OCI-LY7 (cell line): ENCODE data around the gene XPR1.

Experiments
- EZH2phosphoT487 ChIP-seq: fragments of 200-600 bp; sonication (generic); IDR thresholded peaks from 2 replicates; pipeline ENCODE4 v1.6.1; 2018; ENCODE audit warnings: low read depth, borderline replicate concordance, mild to moderate bottlenecking, mixed run types, antibody characterized with exemption, low read length, moderate library complexity, mixed read lengths
- TF ChIP-seq, protein P1 (sequence below): fragments of 200-600 bp; sonication (generic); conservative IDR thresholded peaks from 2 replicates; pipeline ENCODE4 v1.5.1; 2014; ENCODE audit warnings: mild to moderate bottlenecking, antibody characterized with exemption, low read length, moderate library complexity, mixed read lengths

DNA sequence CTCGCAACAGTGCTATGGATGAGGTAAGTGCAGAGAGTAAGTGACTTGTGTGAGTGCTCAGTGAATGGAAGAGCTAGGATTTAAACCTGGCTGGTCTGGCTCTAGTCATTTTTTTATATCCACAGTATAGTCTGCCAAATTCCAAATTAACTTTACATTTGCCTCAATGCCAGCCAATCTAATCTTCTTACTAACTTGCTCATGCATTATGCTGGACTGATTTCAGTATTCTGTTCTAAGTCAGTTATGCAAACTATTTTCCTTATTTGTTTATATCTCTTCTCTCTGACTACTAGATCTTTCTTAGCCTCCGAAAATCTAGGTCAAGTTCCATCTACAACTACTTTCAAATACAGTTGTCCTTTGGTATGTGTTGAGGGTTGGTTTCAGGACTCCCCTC lies 133.3 kb downstream of the XPR1 start:
- TF ChIP-seq, protein P1, sequence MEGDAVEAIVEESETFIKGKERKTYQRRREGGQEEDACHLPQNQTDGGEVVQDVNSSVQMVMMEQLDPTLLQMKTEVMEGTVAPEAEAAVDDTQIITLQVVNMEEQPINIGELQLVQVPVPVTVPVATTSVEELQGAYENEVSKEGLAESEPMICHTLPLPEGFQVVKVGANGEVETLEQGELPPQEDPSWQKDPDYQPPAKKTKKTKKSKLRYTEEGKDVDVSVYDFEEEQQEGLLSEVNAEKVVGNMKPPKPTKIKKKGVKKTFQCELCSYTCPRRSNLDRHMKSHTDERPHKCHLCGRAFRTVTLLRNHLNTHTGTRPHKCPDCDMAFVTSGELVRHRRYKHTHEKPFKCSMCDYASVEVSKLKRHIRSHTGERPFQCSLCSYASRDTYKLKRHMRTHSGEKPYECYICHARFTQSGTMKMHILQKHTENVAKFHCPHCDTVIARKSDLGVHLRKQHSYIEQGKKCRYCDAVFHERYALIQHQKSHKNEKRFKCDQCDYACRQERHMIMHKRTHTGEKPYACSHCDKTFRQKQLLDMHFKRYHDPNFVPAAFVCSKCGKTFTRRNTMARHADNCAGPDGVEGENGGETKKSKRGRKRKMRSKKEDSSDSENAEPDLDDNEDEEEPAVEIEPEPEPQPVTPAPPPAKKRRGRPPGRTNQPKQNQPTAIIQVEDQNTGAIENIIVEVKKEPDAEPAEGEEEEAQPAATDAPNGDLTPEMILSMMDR: no peak
- TF ChIP-seq EZH2phosphoT487: no peak
